Heart left ventricle (tissue), 16 donors: ENCODE data around the gene FMO2. TPM values are rescaled to one million over a fixed set of nuclear protein-coding genes. Genes with fewer than 3 reads are reported as not detected.

Experiments
- ATAC-seq, 4 donors: fragments of 200-7000 bp; cut with Tn5 transposase; one replicate each; pipeline ENCODE4 v1.9.1; 2020 to 2022; ENCODE audit warnings: moderate library complexity in 4 of 4, mild to moderate bottlenecking in 3 of 4, moderate number of reproducible peaks in 1 of 4
- DNase-seq, 5 donors: peaks; one replicate each; pipeline ENCODE4 v3.0.0-alpha.2; 2020
- H3K27ac ChIP-seq, 12 donors: fragments of 200-600 bp; sonication (generic) in 4 of 12; one replicate each; pipeline versions ENCODE4 v1.5.0 to v1.8.0; 2016 to 2022; ENCODE audit warnings: mild to moderate bottlenecking in 2 of 12
- H3K27me3 ChIP-seq, 9 donors: fragments of 200-600 bp; sonication (generic) in 2 of 9; one replicate each; pipeline versions ENCODE4 v1.5.1 to v1.8.0; 2016 to 2022; ENCODE audit warnings: mild to moderate bottlenecking in 3 of 9
- H3K36me3 ChIP-seq, 9 donors: fragments of 200-600 bp; sonication (generic) in 2 of 9; one replicate each; pipeline versions ENCODE4 v1.5.0 to v1.8.0; 2018 to 2022; ENCODE audit warnings: mild to moderate bottlenecking in 2 of 9
- H3K4me1 ChIP-seq, 12 donors: fragments of 200-600 bp; sonication (generic) in 4 of 12; one replicate each; pipeline versions ENCODE4 v1.5.0 to v1.8.0; 2016 to 2022; ENCODE audit warnings: mild to moderate bottlenecking in 3 of 12
- H3K4me3 ChIP-seq, 12 donors: fragments of 200-600 bp; sonication (generic) in 4 of 12; one replicate each; pipeline versions ENCODE4 v1.5.0 to v1.8.0; 2017 to 2022; ENCODE audit warnings: mild to moderate bottlenecking in 9 of 12, moderate library complexity in 4 of 12
- H3K9me3 ChIP-seq, 12 donors: fragments of 200-600 bp; sonication (generic) in 4 of 12; one replicate each; pipeline versions ENCODE4 v1.5.0 to v1.8.0; 2016 to 2022; ENCODE audit warnings: mild to moderate bottlenecking in 1 of 12
- CTCF ChIP-seq, 12 donors: fragments of 200-600 bp; sonication (generic) in 4 of 12; IDR thresholded peaks; one replicate each; pipeline versions ENCODE4 v1.5.0 to v1.8.0; 2018 to 2022; ENCODE audit warnings: antibody characterized with exemption in 12 of 12, mild to moderate bottlenecking in 5 of 12
- POLR2A ChIP-seq, 2 donors: fragments of 450-650 bp; IDR thresholded peaks; one replicate each; pipeline ENCODE4 v1.6.1; 2017; ENCODE audit warnings: antibody characterized with exemption in 2 of 2, mild to moderate bottlenecking in 2 of 2, moderate library complexity in 2 of 2
- WGBS, 4 donors: extraction: QIAGEN DNeasy Blood & Tissue Kit in 2 of 4; methylation state at CpG; one replicate each; pipeline versions ENCODE4 v1.1.5 to v1.1.7; 2013 to 2018; 5-methylcytosine and 5-hydroxymethylcytosine counted together
- intact Hi-C, 10 donors: fragments of 100-400 bp; cut with DNase I; formaldehyde crosslinking; loops; one replicate each; pipeline versions ENCODE4 v1.11.1 to v1.14.2; 2022
- polyA plus RNA-seq, 2 donors: library from polyadenylated mRNA; stranded (reverse); fragments of 200-250 nt; gene quantifications; one replicate each; pipeline ENCODE4 v1.2.3, GENCODE V29; 2013
- total RNA-seq, 9 donors: library from RNA; depleted of rRNA in 2 of 9; stranded (reverse); fragments of >200 nt in 2 of 9; fragmentation: NEBNext Ultra II Directional in 3 of 9; extraction: Animal tissue kit (Norgen Biotek cat#: 25700) in 3 of 9; gene quantifications; one replicate each; pipeline versions ENCODE4 v1.1.0 to v1.2.4, GENCODE V29; 2016 to 2023
- donor health status: ischemic (EF 13 %, LVEDD 7.1; RV severe dilation, severe dysfunction).
- donor health status: healthy with polysubstance abuse.
- donor health status: DM: no; HTN: yes; CAD: no.
- donor health status: DM: no; HTN: no; CAD: no.
- donor health status: ischemic (EF 25% LVEDD 6.9; RV normal size, moderate dysfunction).
- donor health status: ischemic (EF 25% LVEDD 5.7; RV mildly dilated, moderate dysfunction).
- donor health status: healthy.
- donor health status: DM: yes; HTN: yes; CAD: no.
- donor health status: ischemic (EF 35%, LVEDD 5.7; RV mildly dilated, moderate dysfunction).
- donor health status: nonischemic (EF 11% LVEDD 7.7; RV severe dilation, severe dysfunction).
- donor health status: DM: yes; HTN: yes; CAD: no.
- donor health status: PGD.
- donor health status: ischemic (EF 29% LVEDD 5.4; RV normal size, mild dysfunction).
- donor health status: nonischemic (EF 23%, LVEDD 6.1; RV moderate dilation, normal function).

The FMO2 gene
- total and polyA plus RNA-seq, 11 donors: 7.5 to 65.6 (median 28.6) TPM

DNA sequence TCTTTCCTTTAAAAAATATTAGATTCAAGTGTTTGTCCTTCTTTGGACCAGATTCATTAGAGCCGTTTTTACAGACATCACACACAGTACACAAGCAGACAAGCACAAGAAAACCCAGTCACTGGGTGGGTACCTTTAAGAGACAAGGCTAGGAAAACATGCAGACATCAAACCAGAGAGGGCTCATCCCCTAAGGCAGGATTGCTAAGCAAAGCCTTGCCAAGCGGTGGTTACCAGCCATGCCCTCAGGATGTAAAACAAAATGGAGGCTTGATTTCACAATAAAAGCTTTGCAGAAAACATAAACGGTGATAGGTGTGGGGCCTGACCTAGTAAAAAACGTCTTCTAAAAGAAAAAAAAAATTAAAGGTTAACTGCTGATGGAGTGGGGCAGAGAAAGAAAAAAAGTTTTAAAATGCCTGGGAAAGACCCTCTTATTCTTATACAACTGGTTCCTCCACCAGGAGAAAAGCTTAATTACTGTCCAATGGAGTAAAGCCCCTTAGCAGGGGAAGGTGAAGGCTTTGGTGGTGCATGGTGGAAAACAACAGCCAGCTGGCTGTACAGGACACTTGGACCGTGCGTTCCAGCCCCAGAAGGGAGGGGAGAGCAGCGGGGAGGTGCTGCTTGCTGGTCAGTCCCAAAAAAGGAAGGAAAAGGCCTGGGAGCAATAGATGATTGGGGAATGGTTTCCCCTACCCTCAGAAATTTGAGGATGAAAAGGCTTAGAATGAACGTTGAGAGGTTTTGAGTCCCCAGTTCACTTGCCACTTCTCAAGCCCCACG lies 32.8 kb downstream of the FMO2 start:
- DNase-seq (no peak), ATAC-seq (peak in 2 of 4 donors; percentile 16 to 42)
- no peaks in the 10 kb centered on the region for H3K9me3 ChIP-seq
- intact Hi-C loops: no loop called here
- no peaks in the 10 kb centered on the region for H3K27me3 ChIP-seq
- peaks cover 0 to 48% (median 21%) of the 10 kb centered on the region in 12 donors for H3K4me1 ChIP-seq
- H3K27ac ChIP-seq: peak overlapping the region in 2 of 12 donors; percentile 14 to 22
- no peak overlapping the region for H3K4me3 ChIP-seq
- no peaks in the 10 kb centered on the region for H3K36me3 ChIP-seq
- WGBS, 4 donors: 68 to 87% (median 76%) methylated on average over 9 of the region's 9 CpGs
- TF ChIP-seq CTCF (IDR thresholded peaks at IDR 0.05): no peak
- no peak for TF ChIP-seq POLR2A (IDR thresholded peaks at IDR 0.05)

DNA sequence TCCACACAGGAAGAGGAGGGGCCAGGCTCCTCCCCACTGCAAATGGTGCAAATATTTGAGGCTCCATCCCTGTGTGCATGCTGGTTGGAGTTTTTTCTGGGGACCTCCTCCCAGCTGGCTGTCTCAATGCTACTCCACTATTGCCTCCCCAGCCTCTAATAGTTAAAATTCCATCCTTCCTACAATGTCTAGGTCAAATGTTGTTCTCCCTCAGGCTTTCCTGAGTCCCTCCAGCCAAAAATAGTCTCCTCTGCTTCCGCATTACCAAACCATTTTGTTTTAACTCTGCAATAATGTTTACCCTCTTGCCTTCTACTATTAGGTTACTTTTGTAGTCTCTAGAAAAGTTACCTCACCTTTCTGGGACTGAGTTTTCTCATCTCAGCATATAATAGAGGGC lies 33.6 kb downstream of the FMO2 start:
- WGBS, 4 donors: 0 to 60% (median 28%) methylated on average over 1 of the region's 1 CpG
- TF ChIP-seq POLR2A (IDR thresholded peaks at IDR 0.05): no peak
- Histone ChIP-seq H3K4me1 (peaks cover 0 to 57% (median 27%) of the 10 kb centered on the region in 12 donors), H3K9me3 (no peaks in the 10 kb centered on the region), H3K27ac (peak overlapping the region in 4 of 12 donors; percentile 14 to 74 (median 40)), H3K36me3 (no peaks in the 10 kb centered on the region), H3K27me3 (no peaks in the 10 kb centered on the region), H3K4me3 (no peak overlapping the region)
- intact Hi-C loops: no loop called here
- DNase-seq (no peak), ATAC-seq (no peak)

DNA sequence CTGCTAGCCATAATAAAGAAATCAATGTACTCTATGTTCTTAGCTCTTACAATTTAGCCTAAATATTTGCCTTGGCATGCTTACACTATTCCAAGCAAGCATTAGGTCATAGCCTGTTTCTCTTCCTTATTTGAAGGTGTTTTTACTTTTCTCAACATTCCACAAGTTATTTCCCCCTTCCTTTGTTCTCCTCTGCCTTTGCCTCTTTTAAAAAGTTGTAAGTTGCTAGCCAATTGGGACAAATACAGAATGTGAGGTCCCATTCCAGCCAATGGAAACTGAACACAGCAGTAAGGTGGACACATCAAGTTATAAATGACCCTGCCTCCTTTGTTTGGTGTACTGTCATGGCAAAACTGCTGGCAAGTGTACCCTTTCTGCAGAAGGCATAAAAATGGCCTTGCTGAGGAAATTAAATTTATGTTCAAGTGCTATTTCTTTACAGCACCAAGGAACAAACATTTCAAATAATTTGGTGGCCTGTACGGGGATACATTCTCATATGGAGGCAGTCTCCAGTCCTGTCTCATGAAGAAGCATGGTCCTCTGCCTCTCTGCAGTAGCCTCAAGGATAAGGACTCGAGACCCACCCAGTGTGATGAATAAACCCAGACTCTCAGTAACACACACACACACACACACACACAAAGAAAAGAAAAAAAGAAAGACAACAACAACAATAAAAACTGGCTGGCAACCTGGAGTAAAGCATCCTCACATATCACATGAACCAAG lies 34.4 kb downstream of the FMO2 start:
- Histone ChIP-seq H3K4me3 (no peak overlapping the region), H3K36me3 (no peaks in the 10 kb centered on the region), H3K27ac (peak overlapping the region in 5 of 12 donors; percentile 49 to 81 (median 74)), H3K9me3 (no peaks in the 10 kb centered on the region), H3K27me3 (no peaks in the 10 kb centered on the region), H3K4me1 (peaks cover 0 to 62% (median 23%) of the 10 kb centered on the region in 12 donors)
- TF ChIP-seq CTCF (IDR thresholded peaks at IDR 0.05) (no peak), POLR2A (IDR thresholded peaks at IDR 0.05) (no peak)
- no peak for DNase-seq
- WGBS, 4 donors: 78 to 92% (median 82%) methylated on average over 2 of the region's 2 CpGs
- ATAC-seq: no peak
- intact Hi-C loops: no loop called here

GRCh38 chr1:171220081-171220420 lies 35.0 kb downstream of the FMO2 start:
- peak overlapping the region; percentile 45 to 81 (median 62) for H3K27ac ChIP-seq
- H3K4me3 ChIP-seq: peak overlapping the region in 4 of 12 donors; percentile 2 to 28 (median 20)

More at GRCh38 chr1:171220081-171220420, 35.0 kb downstream of the FMO2 start:
- DNase-seq (no peak), ATAC-seq (no peak)
- WGBS, 4 donors: 54 to 74% (median 71%) methylated on average over 2 of the region's 2 CpGs
- Histone ChIP-seq H3K4me1 (peaks cover 0 to 62% (median 23%) of the 10 kb centered on the region in 12 donors), H3K36me3 (no peaks in the 10 kb centered on the region), H3K9me3 (no peaks in the 10 kb centered on the region), H3K27me3 (no peaks in the 10 kb centered on the region)
- TF ChIP-seq POLR2A (IDR thresholded peaks at IDR 0.05) (no peak), CTCF (IDR thresholded peaks at IDR 0.05) (no peak)
- intact Hi-C loops: no loop called here
